SK-N-SH treated with all-trans-retinoic acid at 6 μM for 48 hours (cell line): ENCODE measurements around the gene UNG.
"Not testable (repeated sequence)": the region's sequence is repeated elsewhere in the genome, so short reads cannot be mapped to it uniquely, and the experiment has no call there.

Source experiments
- CREB5 ChIP-seq: fragments of 250-450 bp; sonication (Bioruptor Pico); IDR thresholded peaks from 2 replicates; pipeline ENCODE4 v1.5.1; 2020; ENCODE audit warnings: low read depth, mild to moderate bottlenecking, moderate library complexity
- ESRRG ChIP-seq: fragments of 250-450 bp; sonication (Bioruptor Pico); IDR thresholded peaks from 2 replicates; pipeline ENCODE4 v1.6.1; 2021; ENCODE audit warnings: mild to moderate bottlenecking
- OSR1 ChIP-seq: fragments of 250-450 bp; sonication (Bioruptor Pico); IDR thresholded peaks from 2 replicates; pipeline ENCODE4 v1.8.0; 2022; ENCODE audit warnings: moderate library complexity, mild to moderate bottlenecking, inconsistent platforms
- PATZ1 ChIP-seq: fragments of 250-450 bp; sonication (Bioruptor Pico); IDR thresholded peaks from 2 replicates; pipeline ENCODE4 v1.8.0; 2020; ENCODE audit warnings: mild to moderate bottlenecking, moderate library complexity, borderline replicate concordance
- SNAI2 ChIP-seq: fragments of 250-450 bp; sonication (Bioruptor Pico); IDR thresholded peaks from 2 replicates; pipeline ENCODE4 v1.5.0; 2020; ENCODE audit warnings: mild to moderate bottlenecking, moderate library complexity
- TOX ChIP-seq: fragments of 250-450 bp; sonication (Bioruptor Pico); IDR thresholded peaks from 2 replicates; pipeline ENCODE4 v1.8.0; 2021; ENCODE audit warnings: mild to moderate bottlenecking, moderate library complexity, borderline replicate concordance
- ZC3H10 ChIP-seq: fragments of 250-450 bp; sonication (Bioruptor Pico); IDR thresholded peaks from 2 replicates; pipeline ENCODE4 v1.5.1; 2021; ENCODE audit warnings: mild to moderate bottlenecking, moderate library complexity
- ZFP3 ChIP-seq: fragments of 250-450 bp; sonication (Bioruptor Pico); IDR thresholded peaks from 2 replicates; pipeline ENCODE4 v1.5.0; 2020; ENCODE audit warnings: mild to moderate bottlenecking, moderate library complexity
- ZFP30 ChIP-seq: fragments of 450-650 bp; formaldehyde crosslinking; IDR thresholded peaks from 2 replicates; pipeline ENCODE4 v1.5.0; 2022; ENCODE audit warnings: mild to moderate bottlenecking, moderate library complexity

GRCh38 chr12:109054124-109054513 lies 43.3 kb upstream of the UNG start:
- not testable (repeated sequence) for TF ChIP-seq ZFP3 (CRISPR knock-in tag); ZC3H10 (CRISPR knock-in tag); ESRRG (CRISPR knock-in tag); OSR1 (CRISPR knock-in tag); ZFP30; CREB5 (CRISPR knock-in tag); PATZ1 (CRISPR knock-in tag); SNAI2 (CRISPR knock-in tag); TOX
